SKM-1 (cell line): ENCODE measurements around the gene CERKL.

Experiments used
- DNase-seq: peaks from one replicate; lab custom pipeline; 2025; ENCODE audit not compliant: unreplicated experiment; lab: John Stamatoyannopoulos, UW

CERKL gene

GRCh38 chr2:181578829-181579228 is 78.1 kb downstream of the CERKL start:
- no peak for DNase-seq

GRCh38 chr2:181576431-181576830 is 80.5 kb downstream of the CERKL start:
- no peak for DNase-seq

DNA sequence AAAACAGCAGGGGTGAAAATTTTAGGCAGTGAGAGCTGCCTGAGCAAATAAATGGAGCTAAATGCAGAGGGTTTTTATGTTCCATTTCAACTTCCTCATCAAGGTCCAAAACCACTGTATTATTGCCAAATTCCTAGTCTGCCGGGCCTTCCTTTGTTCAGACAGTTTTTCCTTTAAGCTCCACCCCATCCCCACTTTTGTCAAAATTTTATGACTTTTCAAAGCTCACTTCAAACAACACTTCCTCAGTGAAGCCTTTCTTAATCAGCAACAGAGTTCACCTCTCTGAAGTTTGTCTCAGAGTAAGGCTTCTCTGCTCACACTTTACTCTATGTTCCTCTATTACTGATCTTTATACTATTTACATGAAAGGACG is 81.3 kb downstream of the CERKL start:
- DNase-seq: peak; percentile 89

DNA sequence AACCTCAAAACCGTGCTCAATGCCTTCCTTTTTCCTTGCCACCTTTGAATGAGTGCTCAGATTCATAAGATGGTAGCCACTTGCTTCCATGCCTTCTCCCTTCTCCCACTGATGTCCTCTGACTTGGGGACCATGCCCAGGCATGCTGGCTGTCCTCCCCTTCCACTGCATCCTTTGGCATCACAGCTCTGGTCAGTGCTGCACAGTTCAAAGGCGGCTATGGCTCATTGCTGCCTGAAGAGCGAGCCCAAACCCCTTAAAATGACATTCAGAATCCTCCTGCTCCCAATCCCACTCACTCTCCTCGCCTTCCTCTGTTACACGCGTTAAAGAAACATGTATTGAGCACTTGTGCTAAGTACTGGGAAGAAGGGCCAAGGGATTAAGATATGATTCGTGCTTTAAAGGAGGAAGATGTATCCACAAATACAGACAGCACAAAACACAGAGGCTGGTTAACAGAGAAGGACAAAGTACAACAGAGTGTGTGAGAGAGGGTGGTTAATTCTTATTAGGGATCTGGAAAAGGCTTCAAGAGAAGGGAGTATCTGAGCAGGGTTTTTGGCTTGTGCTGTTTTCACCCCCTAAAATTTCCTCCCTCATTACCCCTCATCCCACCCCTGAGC is 81.8 kb downstream of the CERKL start:
- DNase-seq: no peak

DNA sequence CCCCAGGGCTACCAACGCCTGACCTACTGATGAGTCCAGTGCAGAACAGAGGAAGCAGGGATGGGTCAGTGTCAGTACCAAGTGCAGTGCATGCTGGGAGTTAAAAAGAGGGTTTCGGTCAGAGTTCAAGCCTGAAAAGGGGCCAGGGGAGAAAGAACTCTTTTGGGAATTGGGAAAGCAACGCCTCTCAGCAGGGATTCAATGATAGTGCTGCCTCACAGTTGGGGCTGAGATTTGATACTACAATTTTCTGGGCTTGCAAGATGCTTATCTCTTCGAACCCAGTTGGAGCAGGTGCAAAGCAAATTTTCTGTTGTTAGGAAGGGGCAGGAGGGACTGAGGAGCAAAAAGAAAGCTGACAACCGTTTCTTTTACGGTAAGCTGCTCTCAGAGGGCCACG is 82.6 kb downstream of the CERKL start:
- no peak for DNase-seq

- DNase-seq: peak; percentile 36
Measured at GRCh38 chr2:181573140-181573736, 83.7 kb downstream of the CERKL start.

GRCh38 chr2:181570833-181571661 is 85.9 kb downstream of the CERKL start:
- DNase-seq: no peak

- DNase-seq: no peak
Measured at GRCh38 chr2:181570059-181570458, 86.8 kb downstream of the CERKL start.

DNA sequence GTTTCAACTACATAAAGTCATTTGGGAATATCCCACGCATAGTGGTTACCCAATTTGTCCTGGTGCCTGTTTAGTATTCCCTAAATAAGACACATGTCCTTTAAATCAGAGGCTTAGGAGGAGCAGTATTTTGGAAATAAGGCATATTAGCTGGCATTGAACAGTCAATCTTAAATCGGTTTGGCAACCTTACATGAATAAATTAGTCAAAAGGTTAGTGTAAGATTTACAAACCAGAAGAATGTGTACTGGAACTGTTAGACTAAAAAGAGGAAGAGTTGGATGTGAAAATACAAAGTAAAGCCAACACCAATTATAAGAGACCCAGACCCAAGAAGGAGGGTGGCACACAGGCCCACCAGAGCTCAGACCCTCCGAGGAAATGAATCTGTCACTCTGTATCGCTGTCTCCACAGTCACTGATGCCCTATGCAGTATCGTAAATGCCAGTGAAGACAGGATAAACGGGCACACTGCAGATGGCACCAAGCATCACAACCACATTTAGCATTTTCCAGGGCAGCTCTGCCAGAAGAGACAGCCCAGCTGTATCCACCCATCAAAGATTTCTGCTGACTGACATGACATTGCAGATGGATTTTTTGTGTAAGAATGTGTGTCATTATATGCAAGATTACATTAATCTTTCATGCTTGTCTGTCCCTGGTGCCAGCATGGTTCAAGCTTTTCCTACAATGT is 90.4 kb downstream of the CERKL start:
- DNase-seq: no peak

GRCh38 chr2:181563101-181563692 is 93.7 kb downstream of the CERKL start:
- DNase-seq: no peak

GRCh38 chr2:181558371-181558770 is 98.5 kb downstream of the CERKL start:
- no peak for DNase-seq

GRCh38 chr2:181554061-181554830 is 102.7 kb downstream of the CERKL start:
- no peak for DNase-seq

DNA sequence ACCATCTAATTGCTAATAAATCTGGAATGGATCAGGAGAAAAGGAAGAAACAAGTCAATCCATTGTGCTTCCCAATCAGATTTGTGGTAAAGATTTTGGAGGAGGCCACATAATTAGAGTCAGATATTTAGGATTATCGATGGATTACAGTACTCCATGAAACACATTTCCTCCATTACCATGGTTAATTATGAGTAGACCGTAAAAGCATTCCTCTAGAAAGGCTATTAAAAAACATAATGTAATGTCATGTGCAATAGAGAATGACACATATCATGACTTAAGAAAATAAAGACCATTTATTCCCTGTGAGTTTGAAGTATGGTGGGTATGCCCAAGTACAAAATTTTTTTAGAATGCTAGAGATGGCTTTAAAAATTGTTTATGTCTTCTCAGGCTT is 103.7 kb downstream of the CERKL start:
- no peak for DNase-seq

GRCh38 chr2:181552808-181553207 is 104.1 kb downstream of the CERKL start:
- no peak for DNase-seq

- DNase-seq: no peak
Measured at GRCh38 chr2:181546086-181546485, 110.8 kb downstream of the CERKL start.

DNA sequence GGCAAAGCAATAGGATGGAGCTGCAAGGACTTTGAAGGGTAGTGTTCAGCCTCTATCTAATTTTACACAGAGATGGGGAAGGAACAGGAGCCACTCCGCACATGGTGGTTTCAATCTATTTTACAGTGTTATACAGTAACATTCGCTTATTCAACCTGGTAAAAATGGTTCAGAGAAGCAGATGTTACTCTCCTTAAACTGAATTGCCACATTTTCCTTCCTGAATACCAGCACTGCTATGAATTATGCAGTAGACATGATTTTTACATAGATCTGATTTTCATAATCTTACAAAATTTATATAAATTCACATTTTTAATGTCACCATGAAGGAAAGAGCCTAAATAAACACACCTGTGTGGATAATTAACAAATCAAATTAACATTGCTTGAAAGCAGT is 114.7 kb downstream of the CERKL start:
- no peak for DNase-seq

DNA sequence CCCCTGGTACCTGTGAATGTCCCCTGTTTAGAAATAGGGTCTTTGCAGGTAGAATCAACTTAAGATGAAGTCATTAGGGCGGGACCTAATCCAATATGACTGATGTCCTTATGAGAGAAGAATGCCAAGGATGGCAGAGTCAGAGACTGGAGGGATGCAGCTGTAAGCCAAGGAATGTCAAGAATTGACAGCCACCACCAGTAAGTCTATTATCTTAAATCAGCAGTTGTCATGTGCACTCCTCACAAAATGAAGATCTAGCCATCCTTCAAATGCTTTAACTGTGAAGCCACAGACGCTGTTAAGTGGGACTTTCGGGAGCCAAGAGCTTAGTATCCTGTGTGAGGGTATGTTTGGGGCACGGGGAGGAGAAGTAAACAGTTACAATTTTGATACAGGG is 116.5 kb downstream of the CERKL start:
- DNase-seq: no peak

- no peak for DNase-seq
Measured at GRCh38 chr2:181536730-181537129, 120.2 kb downstream of the CERKL start.

DNA sequence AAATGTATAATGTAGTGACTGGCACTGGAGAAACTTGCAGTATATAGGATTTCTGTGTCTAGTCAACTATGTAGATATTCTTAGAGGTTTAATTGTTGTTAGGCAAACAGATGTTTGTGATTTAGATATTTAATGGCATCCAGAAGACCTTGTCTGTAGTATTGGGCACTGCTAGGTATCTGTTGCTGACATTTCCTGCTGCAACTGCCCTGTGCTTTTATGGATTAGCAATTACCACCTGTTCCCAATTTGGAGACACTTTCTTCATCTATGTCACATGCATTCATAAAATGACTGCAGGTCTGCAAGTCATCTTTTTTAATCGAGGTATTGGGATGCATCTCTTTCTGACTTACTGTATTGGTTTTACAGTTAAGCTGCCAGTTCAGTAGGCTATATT is 128.5 kb downstream of the CERKL start:
- no peak for DNase-seq

DNA sequence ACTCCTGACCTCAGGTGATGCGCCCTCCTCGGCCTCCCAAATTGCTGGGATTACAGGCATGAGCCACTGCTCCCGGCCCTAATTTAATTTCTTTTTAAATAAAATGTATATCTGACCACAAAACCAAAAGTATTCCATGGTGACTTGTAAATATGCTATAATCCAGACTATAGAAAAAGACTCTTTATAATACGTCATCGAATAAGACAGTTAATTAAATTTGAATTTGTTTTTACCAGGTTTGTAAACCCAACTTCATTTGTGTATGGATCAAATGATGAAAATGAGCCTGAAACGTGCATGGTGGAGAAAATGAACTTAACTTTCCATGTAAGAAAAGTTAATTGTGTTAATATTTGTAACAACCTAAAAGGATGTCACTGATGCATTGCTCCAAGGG is 129.8 kb downstream of the CERKL start:
- no peak for DNase-seq

DNA sequence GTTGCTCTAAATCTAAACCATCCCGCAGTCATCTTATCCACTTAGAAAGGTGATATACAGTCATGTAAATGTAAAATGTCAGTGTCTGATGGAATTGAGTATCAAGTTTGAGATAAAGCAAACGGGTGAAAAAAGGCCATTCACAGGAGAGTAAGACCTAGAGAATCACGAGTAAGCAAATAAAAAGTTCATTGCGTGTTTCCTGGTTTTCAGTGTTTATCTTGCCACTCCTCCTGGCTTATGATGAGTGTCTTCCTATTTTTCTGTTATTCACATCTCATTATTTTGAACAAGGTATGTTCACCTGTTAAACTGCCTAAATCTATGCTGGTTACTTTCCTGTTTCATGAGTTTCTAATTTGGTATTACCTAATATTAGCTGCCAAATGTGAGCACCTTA is 130.9 kb downstream of the CERKL start:
- no peak for DNase-seq
